HT-29 (cell line): ENCODE data around the gene ARHGAP29. TPM values are rescaled to one million over a fixed set of nuclear protein-coding genes. Genes with fewer than 3 reads are reported as not detected.
"Not testable (repeated sequence)": the region's sequence is repeated elsewhere in the genome, so short reads cannot be mapped to it uniquely, and the experiment has no call there.

Source experiments
- DNase-seq: peaks from one replicate; pipeline ENCODE4 v3.0.0-alpha.2; 2015; ENCODE audit warnings: low spot score
- total RNA-seq: library from RNA; depleted of rRNA; stranded (reverse); fragments of >200 nt; shearing (Covaris generic); gene quantifications from 2 replicates; pipeline ENCODE4 v1.2.3, GENCODE V29; 2014

ARHGAP29 gene
- total RNA-seq, 1 experiment from 2014 or later = 18.6 TPM

- DNase-seq = no peak
Observed at GRCh38 chr1:94178901-94179300, 58.5 kb downstream of the ARHGAP29 start.

GRCh38 chr1:94169126-94169525 is 68.3 kb downstream of the ARHGAP29 start:
- DNase-seq = no peak

- no peak for DNase-seq
Observed at GRCh38 chr1:94165843-94166242, 71.5 kb downstream of the ARHGAP29 start.

- DNase-seq = not testable (repeated sequence)
Observed at GRCh38 chr1:94164885-94165284, 72.5 kb downstream of the ARHGAP29 start.

GRCh38 chr1:94164121-94164520 is 73.3 kb downstream of the ARHGAP29 start:
- not testable (repeated sequence) for DNase-seq

GRCh38 chr1:94163249-94163648 is 74.1 kb downstream of the ARHGAP29 start:
- DNase-seq = not testable (repeated sequence)

- no peak for DNase-seq
Observed at GRCh38 chr1:94160811-94161210, 76.6 kb downstream of the ARHGAP29 start.

- no peak for DNase-seq
Observed at GRCh38 chr1:94156096-94156625, 81.2 kb downstream of the ARHGAP29 start.

GRCh38 chr1:94154989-94155388 is 82.4 kb downstream of the ARHGAP29 start:
- DNase-seq = no peak

- DNase-seq = no peak
Observed at GRCh38 chr1:94153133-94153532, 84.3 kb downstream of the ARHGAP29 start.

- DNase-seq = not testable (repeated sequence)
Observed at GRCh38 chr1:94149166-94149565, 88.2 kb downstream of the ARHGAP29 start.

- DNase-seq = no peak
Observed at GRCh38 chr1:94146273-94146672, 91.1 kb downstream of the ARHGAP29 start.

- DNase-seq = no peak
Observed at GRCh38 chr1:94144836-94145235, 92.5 kb downstream of the ARHGAP29 start.

- DNase-seq = no peak
Observed at GRCh38 chr1:94143809-94144176, 93.6 kb downstream of the ARHGAP29 start.

- no peak for DNase-seq
Observed at GRCh38 chr1:94143173-94143808, 94.1 kb downstream of the ARHGAP29 start.

GRCh38 chr1:94142583-94142982 is 94.8 kb downstream of the ARHGAP29 start:
- DNase-seq = no peak

GRCh38 chr1:94142022-94142421 is 95.4 kb downstream of the ARHGAP29 start:
- DNase-seq = no peak

- DNase-seq = no peak
Observed at GRCh38 chr1:94132111-94132510, 105.3 kb downstream of the ARHGAP29 start.

- no peak for DNase-seq
Observed at GRCh38 chr1:94130851-94131595, 106.4 kb downstream of the ARHGAP29 start.

GRCh38 chr1:94126651-94127050 is 110.7 kb downstream of the ARHGAP29 start:
- no peak for DNase-seq

- DNase-seq = peak; percentile 31
Observed at GRCh38 chr1:94125551-94126514, 111.6 kb downstream of the ARHGAP29 start.

GRCh38 chr1:94124538-94124937 is 112.8 kb downstream of the ARHGAP29 start:
- DNase-seq = no peak
